Thyroid gland (tissue), 4 donors: Measurements from ENCODE around the gene KRTAP5-2.

Source experiments
- POLR2A ChIP-seq, 2 donors: fragments of 450-650 bp; IDR thresholded peaks; one replicate each; pipeline ENCODE4 v1.6.1; 2017; ENCODE audit warnings: antibody characterized with exemption in 2 of 2, mild to moderate bottlenecking in 2 of 2, moderate library complexity in 1 of 2
- TF ChIP-seq, protein P1 (sequence below), 6 experiments: fragments of 200-600 bp in 3 of 6; fragments of 450-650 bp in 3 of 6; sonication (generic) in 3 of 6; IDR thresholded peaks; one replicate each; pipeline ENCODE4 v1.5.1; 2016 to 2019; ENCODE audit warnings: antibody characterized with exemption in 6 of 6, mild to moderate bottlenecking in 2 of 6, inconsistent platforms in 1 of 6, moderate library complexity in 1 of 6

DNA sequence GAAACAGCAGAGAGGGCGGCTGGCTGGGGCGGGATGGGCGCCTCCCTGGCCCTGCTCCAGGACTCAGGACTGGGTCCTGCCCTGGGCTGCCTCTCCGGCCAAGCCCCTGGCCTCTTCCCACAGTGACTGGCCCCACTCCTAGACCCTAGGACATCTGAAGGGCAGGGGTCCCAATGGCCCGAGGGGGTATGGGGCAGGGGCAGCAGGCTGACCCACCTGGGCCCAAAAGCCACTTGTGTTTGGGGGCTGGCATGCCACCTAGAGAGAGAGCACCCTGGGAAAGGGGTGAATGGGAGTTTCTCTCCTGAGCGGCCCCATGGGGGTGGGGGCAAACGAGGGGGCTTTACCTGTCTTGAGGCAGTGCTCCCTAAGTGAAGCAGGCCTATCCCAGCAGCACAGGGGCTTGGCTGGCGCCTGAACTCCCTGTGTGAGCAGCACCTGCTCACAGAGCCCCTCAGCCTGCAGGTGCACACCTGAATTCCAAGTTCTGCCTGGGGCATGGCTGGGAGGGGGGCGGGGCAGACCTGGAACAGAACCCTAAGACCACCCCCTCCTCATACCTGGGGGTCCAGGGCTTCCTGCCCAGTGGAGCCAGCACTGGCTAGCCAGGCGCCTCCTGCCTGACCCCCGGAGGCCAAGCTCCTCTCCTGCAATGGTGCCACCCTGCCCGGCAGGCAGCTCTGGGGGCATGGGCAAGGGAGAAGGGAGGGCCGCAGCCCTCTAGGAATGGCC is 42.9 kb downstream of the KRTAP5-2 start:
- TF ChIP-seq, protein P1, sequence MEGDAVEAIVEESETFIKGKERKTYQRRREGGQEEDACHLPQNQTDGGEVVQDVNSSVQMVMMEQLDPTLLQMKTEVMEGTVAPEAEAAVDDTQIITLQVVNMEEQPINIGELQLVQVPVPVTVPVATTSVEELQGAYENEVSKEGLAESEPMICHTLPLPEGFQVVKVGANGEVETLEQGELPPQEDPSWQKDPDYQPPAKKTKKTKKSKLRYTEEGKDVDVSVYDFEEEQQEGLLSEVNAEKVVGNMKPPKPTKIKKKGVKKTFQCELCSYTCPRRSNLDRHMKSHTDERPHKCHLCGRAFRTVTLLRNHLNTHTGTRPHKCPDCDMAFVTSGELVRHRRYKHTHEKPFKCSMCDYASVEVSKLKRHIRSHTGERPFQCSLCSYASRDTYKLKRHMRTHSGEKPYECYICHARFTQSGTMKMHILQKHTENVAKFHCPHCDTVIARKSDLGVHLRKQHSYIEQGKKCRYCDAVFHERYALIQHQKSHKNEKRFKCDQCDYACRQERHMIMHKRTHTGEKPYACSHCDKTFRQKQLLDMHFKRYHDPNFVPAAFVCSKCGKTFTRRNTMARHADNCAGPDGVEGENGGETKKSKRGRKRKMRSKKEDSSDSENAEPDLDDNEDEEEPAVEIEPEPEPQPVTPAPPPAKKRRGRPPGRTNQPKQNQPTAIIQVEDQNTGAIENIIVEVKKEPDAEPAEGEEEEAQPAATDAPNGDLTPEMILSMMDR (IDR thresholded peaks at IDR 0.05), result no peak
- no peak for TF ChIP-seq POLR2A (IDR thresholded peaks at IDR 0.05)
